Activated CD4-positive, alpha-beta T cell treated with anti-CD3 and anti-CD28 coated beads, Interleukin-2, amount 50 U/mL, for 48 hours (primary cell): ENCODE results near the gene SOX9.
"Not testable (repeated sequence)": the region's sequence is repeated elsewhere in the genome, so short reads cannot be mapped to it uniquely, and the experiment has no call there.

ENCODE experiments used
- DNase-seq, 2 experiments: peaks; one replicate each; pipeline ENCODE4 v3.0.0-alpha.2; 2020

Gene SOX9

GRCh38 chr17:72128039-72128438, 7.2 kb downstream of the SOX9 start:
- no peak for DNase-seq

DNA sequence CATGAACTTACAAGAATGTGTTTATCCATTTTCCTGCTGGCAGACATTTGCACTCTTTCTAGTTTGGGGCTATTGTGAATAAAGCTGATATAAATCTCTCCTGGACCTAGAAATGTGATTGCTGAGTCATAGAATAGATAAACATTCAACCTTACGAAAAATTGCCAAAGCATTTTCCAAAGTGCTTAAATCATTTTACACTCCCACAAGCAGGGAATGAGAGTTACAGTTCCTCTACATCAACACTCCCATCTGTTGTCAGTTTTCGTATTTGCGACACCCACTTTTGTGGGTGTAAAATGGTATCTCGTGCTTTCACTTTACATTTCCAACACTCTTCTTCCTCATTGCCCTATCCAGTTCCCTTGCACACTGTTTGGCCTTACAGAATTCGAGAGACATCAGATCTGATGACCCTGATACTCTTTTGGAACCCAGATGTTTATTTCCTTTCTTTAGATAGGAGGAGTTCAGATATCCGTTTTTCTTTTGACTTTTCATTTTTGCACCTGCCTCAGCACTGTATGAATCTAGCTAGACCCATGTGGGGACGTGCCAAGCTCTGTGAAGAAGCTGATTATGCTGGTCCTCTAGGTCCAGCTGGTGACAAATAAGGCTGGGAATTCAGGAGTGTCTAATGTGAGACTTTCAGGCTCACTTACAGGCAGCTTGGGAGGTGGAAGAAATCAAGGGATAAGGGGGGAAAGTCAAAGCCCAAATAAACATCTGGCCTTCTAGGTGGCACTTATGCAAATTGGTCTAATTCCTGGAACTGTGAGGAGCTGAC, 14.0 kb downstream of the SOX9 start:
- DNase-seq = no peak

- no peak for DNase-seq
Measured at GRCh38 chr17:72135546-72136325, 14.9 kb downstream of the SOX9 start.

DNA sequence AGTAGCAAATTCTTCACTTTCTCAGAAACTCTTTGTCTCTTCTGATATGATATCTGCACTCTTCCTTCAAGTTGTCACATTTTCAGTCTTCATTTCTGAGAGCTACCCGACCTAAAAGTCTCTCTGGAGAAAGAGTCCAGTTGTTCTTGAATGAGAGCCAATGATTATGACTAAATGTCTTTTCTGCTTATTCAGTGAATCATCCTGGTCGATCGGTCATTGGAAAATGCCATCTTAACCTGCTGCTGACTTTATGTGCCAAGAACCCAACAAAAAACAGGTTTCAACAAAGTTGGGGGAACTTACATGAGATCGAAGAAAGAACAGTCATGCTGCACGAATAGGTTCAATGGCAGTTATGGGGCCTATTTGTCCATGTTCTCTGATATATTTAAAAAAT, 15.9 kb downstream of the SOX9 start:
- DNase-seq = no peak

GRCh38 chr17:72137161-72137560, 16.3 kb downstream of the SOX9 start:
- DNase-seq = no peak

DNA sequence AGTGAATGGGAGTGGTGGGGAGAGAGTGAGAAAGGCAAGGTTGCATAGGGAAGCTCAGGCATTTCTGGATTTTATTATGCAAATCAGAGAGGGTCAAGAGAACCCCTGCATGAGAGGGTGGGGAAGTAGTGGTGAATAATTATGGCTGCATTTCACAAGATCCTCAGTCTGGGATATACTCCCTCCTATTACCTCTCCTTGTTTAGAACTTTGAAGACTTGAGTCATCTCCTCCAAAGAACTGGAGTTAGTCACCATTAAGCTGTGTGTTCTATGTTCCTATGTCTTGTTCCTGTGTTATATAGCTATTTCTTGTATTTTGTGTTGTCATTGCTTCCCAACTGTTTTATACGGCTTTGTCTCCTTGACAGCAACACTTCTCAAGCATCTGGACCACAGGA, 18.4 kb downstream of the SOX9 start:
- DNase-seq = no peak

DNA sequence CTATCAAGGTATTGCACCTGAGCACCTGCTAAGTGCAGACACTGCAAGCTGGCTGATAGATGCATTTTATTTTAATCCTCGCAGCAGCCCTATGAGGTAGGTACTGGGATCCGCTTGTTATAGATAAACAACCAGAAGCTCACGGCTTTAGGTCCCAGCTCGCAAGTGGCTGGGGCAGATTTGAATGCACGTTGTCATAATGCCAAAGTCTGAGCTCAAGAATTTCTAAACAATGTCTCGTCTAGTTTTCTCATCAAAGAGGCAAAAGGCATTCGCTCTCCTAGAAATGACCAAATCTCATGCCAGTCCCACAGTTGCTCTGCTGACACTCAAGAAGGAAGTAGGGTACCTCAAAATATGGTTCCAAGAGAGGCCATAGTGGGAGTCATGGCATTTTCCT, 20.5 kb downstream of the SOX9 start:
- no peak for DNase-seq

DNA sequence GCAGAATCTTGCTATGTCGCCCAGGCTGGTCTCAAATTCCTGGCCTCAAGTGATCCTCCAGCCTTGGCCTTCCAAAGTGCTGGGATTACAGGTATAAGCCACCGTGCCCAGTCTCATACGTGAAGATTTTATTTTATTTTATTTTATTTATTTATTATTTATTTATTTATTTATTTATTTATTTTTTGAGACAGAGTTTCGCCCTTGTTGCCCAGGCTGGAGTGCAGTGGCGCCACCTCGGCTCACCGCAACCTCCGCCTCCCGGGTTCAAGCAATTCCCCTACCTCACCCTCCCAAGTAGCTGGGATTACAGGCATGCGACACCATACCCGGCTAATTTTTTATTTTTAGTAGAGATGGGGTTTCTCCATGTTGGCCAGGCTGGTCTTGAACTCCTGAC, 21.3 kb downstream of the SOX9 start:
- not testable (repeated sequence) for DNase-seq

- no peak for DNase-seq
Measured at GRCh38 chr17:72142614-72143013, 21.8 kb downstream of the SOX9 start.

GRCh38 chr17:72143245-72143644, 22.4 kb downstream of the SOX9 start:
- DNase-seq = no peak

GRCh38 chr17:72144101-72144500, 23.3 kb downstream of the SOX9 start:
- no peak for DNase-seq

GRCh38 chr17:72145562-72145961, 24.7 kb downstream of the SOX9 start:
- DNase-seq = no peak

DNA sequence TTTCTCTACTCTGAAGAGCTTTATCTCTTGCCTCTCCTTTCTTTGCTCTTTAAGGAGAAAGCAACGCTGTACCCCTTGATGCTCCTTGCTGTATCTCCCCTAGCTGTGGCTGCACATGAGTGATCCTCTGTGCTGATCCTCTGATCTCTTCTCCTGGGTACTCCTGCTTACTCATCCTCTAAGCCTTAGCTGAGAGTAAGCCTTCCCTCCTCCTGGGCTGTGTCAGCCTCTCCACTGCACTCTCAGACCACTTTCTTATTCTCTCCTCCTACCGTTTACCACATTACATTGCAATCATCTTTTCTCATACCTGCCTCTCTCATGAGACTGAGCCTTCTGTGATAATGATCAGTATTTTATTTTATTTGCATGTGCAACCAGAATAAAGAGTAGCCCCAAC, 25.1 kb downstream of the SOX9 start:
- no peak for DNase-seq

GRCh38 chr17:72146371-72146770, 25.6 kb downstream of the SOX9 start:
- DNase-seq = no peak

GRCh38 chr17:72150632-72151460, 30.0 kb downstream of the SOX9 start:
- no peak for DNase-seq

DNA sequence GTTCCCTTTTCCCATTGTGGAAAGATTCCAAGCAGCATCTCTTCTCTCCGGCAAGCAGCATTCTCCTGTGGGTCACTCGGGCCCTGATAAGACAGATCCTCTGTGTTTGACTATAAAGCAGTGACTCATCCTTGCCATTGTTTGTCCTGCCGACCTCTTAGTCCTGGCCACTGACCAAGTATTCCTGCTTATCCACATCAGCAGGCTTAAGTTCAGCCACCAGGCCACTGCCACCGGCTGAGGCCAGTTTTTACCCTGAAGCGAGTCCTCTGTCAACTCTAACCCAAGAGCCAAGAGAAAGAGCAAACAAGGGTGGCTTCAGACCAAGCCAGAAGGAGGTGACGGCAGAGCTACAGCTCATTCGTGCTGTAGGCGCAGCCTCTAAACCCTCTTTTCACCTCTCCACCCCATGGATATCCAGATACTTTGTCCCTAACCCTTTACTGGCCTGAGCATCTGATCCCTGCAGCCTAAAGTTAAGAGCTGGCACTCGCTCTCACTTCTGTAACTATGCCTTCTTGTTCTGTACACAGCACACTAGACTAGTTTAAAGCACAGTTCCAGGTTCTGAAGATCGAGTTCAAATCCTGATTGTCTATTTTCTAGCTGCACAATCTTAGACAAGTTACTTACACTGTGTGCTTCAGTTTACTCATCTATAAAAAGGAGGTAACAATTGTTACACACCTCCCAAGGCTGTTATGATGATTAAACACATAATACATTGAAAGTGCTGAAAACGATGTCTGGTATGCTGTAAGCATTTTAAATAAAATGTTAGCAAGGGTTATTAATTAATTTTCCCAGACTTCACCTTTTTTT, 31.0 kb downstream of the SOX9 start:
- no peak for DNase-seq

DNA sequence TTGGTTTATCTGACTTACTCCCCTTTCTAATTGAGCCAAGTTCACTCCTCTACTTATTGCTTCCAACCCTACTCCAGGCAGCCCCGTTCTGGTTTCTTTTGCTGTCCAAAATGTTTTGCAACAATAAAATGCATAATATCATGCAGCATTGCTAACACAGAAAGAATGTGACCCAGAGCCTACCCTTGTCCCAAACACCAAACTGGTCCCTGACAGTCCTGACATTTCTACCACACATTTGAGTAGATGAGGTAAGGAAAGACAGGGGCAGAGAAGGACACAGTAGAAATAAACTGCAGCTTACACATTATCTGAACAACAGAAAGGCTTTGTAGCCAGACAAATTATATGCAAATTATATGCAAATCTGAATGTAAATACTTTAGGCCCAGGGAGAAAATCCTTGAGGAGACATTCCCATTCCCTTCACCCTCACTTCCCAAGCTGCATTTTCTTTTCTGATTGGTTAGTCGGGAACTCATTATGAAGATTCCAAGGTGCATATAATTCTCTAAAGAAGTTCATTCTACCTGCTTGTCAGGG, 31.6 kb downstream of the SOX9 start:
- DNase-seq = no peak

DNA sequence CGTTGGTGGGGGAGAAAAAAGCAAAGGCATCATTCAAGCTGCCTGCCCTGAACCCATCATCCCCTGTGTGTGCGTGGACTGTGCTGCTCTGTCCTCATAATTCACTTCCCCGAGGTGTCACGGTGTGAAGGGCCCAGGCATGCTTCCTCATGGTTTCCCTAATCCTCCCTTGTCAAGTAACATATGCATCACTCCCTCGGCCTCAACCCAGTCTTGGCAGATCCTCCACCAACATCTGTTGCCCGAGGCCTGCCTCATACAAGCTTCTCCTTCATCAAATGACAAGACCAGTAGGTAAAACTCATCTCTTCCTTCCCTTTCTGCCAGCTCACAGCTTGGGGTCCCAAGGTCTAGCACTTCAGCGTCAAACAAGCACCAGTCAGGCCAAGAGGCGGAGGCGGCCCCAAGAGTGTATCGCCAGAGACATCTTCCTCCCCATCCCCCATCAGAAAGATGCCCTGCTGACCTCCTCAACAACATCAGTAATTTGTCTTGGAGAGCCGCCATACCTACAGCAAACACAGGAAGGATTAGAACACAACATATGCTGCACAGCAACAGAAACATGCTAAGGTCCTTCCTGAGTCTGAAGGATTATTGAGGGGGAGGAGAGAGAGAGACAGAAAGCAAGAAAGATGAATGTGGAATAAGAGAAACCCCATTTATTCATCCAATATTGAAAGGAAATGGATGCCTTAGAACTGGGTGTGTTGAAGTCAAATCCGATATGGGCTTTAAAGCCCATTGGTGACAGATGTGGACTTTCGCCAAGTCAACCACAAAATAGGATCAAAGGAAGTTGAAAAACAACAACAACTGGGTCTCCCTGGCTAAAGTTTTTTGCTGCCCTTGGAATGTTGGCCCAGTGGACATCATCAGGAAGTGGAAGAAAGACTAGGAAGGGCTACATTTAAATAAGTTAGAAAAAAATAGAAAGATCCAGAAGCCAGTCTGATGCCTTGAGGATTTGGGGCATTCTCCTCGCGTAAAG, 38.4 kb downstream of the SOX9 start:
- DNase-seq = no peak

DNA sequence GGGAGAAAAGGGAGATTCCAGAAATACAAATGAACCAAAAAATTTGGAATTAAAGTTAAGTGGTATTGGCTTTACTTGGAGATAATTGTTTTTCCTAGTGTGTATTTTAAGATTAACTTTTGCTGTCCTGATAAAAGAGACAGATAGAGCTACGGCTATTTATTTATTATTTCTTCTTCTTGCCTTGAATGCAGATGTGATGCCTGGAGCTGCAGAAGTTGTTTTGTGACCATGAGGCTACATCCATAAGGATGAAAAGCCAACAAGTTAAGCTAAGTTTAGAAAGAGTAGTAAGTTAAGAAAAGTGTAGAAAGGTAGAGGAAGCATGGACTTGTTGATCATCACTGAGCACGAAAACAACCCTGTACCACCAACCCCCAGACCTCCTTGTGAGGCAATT, 41.7 kb downstream of the SOX9 start:
- DNase-seq = no peak

DNA sequence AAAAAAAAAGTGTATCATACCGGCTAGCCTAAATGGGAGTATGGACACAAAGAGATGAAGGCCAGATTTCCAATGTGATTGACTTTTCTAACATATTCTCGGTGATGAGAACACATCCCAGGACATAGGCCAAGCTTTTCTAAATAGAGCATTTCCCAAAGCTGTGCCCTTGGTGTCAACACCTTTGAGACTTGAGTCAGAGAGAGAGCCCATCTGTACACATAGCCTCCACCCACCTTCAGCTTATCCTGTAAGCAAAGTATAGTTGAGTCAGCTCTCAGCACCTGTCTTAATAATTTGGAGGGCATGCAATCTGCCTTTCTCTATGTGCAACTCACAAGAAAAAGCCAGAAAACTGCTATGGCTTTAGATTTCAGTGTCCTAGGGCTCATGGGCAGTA, 42.7 kb downstream of the SOX9 start:
- no peak for DNase-seq

- no peak for DNase-seq
Measured at GRCh38 chr17:72164158-72164739, 43.4 kb downstream of the SOX9 start.
